Astrocyte (in vitro differentiated cells and primary cell): ENCODE measurements around the gene POLG.

Experiments used
- EZH2 ChIP-seq: IDR thresholded peaks from 2 replicates; pipeline ENCODE4 v1.6.1; 2012; ENCODE audit warnings: mild to moderate bottlenecking, low read length, inconsistent platforms; ENCODE audit not compliant: insufficient read depth
- TF ChIP-seq, protein P1 (sequence below): IDR thresholded peaks from 2 replicates; pipeline ENCODE4 v1.5.1; 2011; ENCODE audit warnings: low read depth, mild to moderate bottlenecking, inconsistent platforms, low read length, moderate library complexity; ENCODE audit not compliant: insufficient read depth

- TF ChIP-seq, protein P1, sequence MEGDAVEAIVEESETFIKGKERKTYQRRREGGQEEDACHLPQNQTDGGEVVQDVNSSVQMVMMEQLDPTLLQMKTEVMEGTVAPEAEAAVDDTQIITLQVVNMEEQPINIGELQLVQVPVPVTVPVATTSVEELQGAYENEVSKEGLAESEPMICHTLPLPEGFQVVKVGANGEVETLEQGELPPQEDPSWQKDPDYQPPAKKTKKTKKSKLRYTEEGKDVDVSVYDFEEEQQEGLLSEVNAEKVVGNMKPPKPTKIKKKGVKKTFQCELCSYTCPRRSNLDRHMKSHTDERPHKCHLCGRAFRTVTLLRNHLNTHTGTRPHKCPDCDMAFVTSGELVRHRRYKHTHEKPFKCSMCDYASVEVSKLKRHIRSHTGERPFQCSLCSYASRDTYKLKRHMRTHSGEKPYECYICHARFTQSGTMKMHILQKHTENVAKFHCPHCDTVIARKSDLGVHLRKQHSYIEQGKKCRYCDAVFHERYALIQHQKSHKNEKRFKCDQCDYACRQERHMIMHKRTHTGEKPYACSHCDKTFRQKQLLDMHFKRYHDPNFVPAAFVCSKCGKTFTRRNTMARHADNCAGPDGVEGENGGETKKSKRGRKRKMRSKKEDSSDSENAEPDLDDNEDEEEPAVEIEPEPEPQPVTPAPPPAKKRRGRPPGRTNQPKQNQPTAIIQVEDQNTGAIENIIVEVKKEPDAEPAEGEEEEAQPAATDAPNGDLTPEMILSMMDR: no peak
- peak; percentile 19 for TF ChIP-seq EZH2
These were observed 29.7 kb upstream of the POLG start for GRCh38 chr15:89364341-89364740.
